Measurements from ENCODE around the gene RRH. TPM values are rescaled to one million over a fixed set of nuclear protein-coding genes. Genes with fewer than 3 reads are reported as not detected.

The RRH gene
- total and polyA plus RNA-seq, 2 of the 13 experiments (the other 11 are each of a cell fraction or from before 2014, with no cell fraction given) = 0.07 to 0.17 TPM

DNA sequence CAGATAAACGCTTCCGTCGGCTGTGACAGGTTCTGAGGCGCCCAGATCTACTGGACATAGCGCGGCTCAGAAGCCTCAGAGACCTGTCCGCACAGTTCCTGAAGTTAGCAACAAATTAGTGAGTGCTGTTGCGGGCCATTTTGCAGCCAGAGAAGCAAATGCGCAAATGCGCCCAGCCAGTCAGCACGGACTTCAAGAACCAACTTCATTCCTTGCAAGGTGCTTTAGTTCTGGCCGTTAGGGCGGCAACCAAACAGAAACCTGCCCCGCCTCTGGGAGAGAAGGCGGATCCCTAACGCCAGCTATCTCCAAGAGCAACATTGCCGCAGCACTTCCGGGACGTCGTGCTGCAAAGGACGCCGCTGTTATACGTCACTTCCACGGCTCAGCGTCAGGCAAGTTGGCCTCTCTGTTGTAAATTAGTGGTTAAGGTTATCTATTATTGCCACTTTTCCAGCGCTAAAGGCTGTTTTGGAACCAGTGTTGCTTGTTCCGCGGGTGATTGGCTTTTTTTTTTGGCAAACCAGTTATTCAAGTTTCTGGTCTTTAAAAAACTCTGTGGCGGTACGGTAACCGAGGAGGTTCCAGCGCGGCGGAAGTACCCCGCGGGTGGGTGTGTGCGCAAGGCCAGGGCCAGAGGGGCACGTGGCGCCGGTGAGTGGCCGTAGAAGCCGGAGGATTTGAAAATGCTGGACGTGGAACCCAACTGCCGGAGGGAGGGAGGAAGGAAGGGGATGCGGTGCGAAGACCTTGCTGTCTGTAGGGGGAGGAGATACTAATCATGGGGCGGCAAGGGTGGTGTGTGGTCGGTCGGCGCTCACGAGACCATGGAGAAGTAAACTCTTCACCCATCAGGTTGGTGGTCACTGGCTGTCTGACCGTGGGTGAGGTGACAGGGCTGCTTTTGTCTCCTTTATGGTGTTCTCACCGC is 12.4 kb upstream of the RRH start, which contains the start of gene GAR1 (continued):
- 0 out of 2 replicates have a peak, but pooled peaks have one; percentile 16 for TF ChIP-seq ZNF552 (CRISPR knock-in tag; IDR thresholded peaks at IDR 0.05; ENCODE audit: borderline replicate concordance)
- TF ChIP-seq, protein P1, sequence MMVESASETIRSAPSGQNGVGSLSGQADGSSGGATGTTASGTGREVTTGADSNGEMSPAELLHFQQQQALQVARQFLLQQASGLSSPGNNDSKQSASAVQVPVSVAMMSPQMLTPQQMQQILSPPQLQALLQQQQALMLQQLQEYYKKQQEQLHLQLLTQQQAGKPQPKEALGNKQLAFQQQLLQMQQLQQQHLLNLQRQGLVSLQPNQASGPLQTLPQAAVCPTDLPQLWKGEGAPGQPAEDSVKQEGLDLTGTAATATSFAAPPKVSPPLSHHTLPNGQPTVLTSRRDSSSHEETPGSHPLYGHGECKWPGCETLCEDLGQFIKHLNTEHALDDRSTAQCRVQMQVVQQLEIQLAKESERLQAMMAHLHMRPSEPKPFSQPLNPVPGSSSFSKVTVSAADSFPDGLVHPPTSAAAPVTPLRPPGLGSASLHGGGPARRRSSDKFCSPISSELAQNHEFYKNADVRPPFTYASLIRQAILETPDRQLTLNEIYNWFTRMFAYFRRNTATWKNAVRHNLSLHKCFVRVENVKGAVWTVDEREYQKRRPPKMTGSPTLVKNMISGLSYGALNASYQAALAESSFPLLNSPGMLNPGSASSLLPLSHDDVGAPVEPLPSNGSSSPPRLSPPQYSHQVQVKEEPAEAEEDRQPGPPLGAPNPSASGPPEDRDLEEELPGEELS (CRISPR knock-in tag; IDR thresholded peaks at IDR 0.05) = peak; percentile 23; the same call in 1 of the 2 replicates
- TF ChIP-seq ERF (CRISPR knock-in tag; IDR thresholded peaks at IDR 0.05) = peak; percentile 75
- TF ChIP-seq, protein P2, sequence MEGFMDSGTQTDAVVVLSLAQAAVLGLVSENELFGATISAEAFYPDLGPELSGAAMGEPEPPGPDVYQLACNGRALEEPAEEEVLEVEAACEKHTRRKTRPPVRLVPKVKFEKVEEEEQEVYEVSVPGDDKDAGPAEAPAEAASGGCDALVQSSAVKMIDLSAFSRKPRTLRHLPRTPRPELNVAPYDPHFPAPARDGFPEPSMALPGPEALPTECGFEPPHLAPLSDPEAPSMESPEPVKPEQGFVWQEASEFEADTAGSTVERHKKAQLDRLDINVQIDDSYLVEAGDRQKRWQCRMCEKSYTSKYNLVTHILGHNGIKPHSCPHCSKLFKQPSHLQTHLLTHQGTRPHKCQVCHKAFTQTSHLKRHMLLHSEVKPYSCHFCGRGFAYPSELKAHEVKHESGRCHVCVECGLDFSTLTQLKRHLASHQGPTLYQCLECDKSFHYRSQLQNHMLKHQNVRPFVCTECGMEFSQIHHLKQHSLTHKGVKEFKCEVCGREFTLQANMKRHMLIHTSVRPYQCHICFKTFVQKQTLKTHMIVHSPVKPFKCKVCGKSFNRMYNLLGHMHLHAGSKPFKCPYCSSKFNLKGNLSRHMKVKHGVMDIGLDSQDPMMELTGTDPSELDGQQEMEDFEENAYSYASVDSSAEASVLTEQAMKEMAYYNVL (CRISPR knock-in tag; IDR thresholded peaks at IDR 0.05; ENCODE audit: borderline replicate concordance) = 0 out of 2 replicates have a peak, but pooled peaks have one; percentile 3
- peak; percentile 52; the same call in 1 of the 2 replicates for TF ChIP-seq SOX5 (CRISPR knock-in tag; IDR thresholded peaks at IDR 0.05; ENCODE audit: borderline replicate concordance)
- peak; percentile 73 for TF ChIP-seq ZIK1 (CRISPR knock-in tag; IDR thresholded peaks at IDR 0.05; ENCODE audit: borderline replicate concordance, low read depth)
- no peak for TF ChIP-seq ZNF260 (CRISPR knock-in tag; IDR thresholded peaks at IDR 0.05; ENCODE audit: borderline replicate concordance, low read depth)
- 0 out of 2 replicates have a peak, but pooled peaks have one; percentile 45 for TF ChIP-seq ESRRA (CRISPR knock-in tag; IDR thresholded peaks at IDR 0.05; ENCODE audit: low read depth)
- no peak for TF ChIP-seq ZNF670 (CRISPR knock-in tag; IDR thresholded peaks at IDR 0.05; ENCODE audit: borderline replicate concordance)
- no peak for TF ChIP-seq CBFB (CRISPR knock-in tag; IDR thresholded peaks at IDR 0.05)
- no peak for TF ChIP-seq NFRKB (IDR thresholded peaks at IDR 0.05)
- no peak for TF ChIP-seq ZNF30 (CRISPR knock-in tag; IDR thresholded peaks at IDR 0.05)
- TF ChIP-seq, protein P3, sequence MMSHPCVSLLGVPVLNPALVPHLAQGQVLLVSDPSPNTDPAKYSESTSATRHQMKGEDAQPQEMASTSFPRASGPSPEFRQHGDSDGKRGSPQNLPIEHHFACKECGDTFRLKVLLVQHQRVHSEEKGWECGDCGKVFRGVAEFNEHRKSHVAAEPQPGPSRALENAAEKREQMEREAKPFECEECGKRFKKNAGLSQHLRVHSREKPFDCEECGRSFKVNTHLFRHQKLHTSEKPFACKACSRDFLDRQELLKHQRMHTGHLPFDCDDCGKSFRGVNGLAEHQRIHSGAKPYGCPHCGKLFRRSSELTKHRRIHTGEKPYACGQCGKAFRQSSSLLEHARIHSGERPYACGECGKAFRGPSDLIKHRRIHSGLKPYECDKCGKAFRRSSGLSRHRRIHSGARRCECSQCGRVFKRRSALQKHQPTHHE (CRISPR knock-in tag; IDR thresholded peaks at IDR 0.05; ENCODE audit: borderline replicate concordance) = 0 out of 2 replicates have a peak, but pooled peaks have one; percentile 61
- TF ChIP-seq NFKB2 (CRISPR knock-in tag; IDR thresholded peaks at IDR 0.05; ENCODE audit: borderline replicate concordance) = peak; percentile 66
- peak; percentile 99 for TF ChIP-seq MXD4 (CRISPR knock-in tag; IDR thresholded peaks at IDR 0.05)
- TF ChIP-seq ZNF776 (CRISPR knock-in tag; IDR thresholded peaks at IDR 0.05) = no peak
- TF ChIP-seq ZNF652 (CRISPR knock-in tag; IDR thresholded peaks at IDR 0.05; ENCODE audit: borderline replicate concordance, low read depth) = no peak
- no peak for TF ChIP-seq U2AF1 (optimal IDR thresholded peaks at IDR 0.05; ENCODE audit: low read depth, low read length)
- TF ChIP-seq GLI4 (CRISPR knock-in tag; IDR thresholded peaks at IDR 0.05; ENCODE audit: borderline replicate concordance) = peak; percentile 87; the same call in 1 of the 2 replicates
- TF ChIP-seq, protein P4, sequence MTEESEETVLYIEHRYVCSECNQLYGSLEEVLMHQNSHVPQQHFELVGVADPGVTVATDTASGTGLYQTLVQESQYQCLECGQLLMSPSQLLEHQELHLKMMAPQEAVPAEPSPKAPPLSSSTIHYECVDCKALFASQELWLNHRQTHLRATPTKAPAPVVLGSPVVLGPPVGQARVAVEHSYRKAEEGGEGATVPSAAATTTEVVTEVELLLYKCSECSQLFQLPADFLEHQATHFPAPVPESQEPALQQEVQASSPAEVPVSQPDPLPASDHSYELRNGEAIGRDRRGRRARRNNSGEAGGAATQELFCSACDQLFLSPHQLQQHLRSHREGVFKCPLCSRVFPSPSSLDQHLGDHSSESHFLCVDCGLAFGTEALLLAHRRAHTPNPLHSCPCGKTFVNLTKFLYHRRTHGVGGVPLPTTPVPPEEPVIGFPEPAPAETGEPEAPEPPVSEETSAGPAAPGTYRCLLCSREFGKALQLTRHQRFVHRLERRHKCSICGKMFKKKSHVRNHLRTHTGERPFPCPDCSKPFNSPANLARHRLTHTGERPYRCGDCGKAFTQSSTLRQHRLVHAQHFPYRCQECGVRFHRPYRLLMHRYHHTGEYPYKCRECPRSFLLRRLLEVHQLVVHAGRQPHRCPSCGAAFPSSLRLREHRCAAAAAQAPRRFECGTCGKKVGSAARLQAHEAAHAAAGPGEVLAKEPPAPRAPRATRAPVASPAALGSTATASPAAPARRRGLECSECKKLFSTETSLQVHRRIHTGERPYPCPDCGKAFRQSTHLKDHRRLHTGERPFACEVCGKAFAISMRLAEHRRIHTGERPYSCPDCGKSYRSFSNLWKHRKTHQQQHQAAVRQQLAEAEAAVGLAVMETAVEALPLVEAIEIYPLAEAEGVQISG (CRISPR knock-in tag; IDR thresholded peaks at IDR 0.05) = peak; percentile 92
- TF ChIP-seq SMARCC2 (IDR thresholded peaks at IDR 0.05) = no peak
